HK-2 (cell line): ENCODE results near the gene WWC2.

Experiments
- DNase-seq: peaks from one replicate; pipeline ENCODE4 v3.0.0-alpha.2; 2018; ENCODE audit not compliant: unreplicated experiment

Gene WWC2

GRCh38 chr4:183098723-183099536, at the start of gene WWC2:
TSS of gene WWC2 (plus strand) at chr4:183099257. CDS start at chr4:183099492, 235 bp downstream.
- peak; percentile 96 for DNase-seq

GRCh38 chr4:183053681-183054080, 45.4 kb upstream of the WWC2 start:
- DNase-seq, result no peak

GRCh38 chr4:183057255-183057654, 41.8 kb upstream of the WWC2 start:
- DNase-seq, result no peak

GRCh38 chr4:183059797-183060196, 39.3 kb upstream of the WWC2 start:
- DNase-seq, result no peak

GRCh38 chr4:183068502-183068901, 30.6 kb upstream of the WWC2 start:
- no peak for DNase-seq

- no peak for DNase-seq
Measured at GRCh38 chr4:183071222-183071621, 27.8 kb upstream of the WWC2 start.

GRCh38 chr4:183072176-183072575, 26.9 kb upstream of the WWC2 start:
- no peak for DNase-seq

GRCh38 chr4:183073838-183074145, 25.3 kb upstream of the WWC2 start:
- DNase-seq, result no peak

- DNase-seq, result no peak
Measured at GRCh38 chr4:183074288-183074990, 24.6 kb upstream of the WWC2 start.

- DNase-seq, result no peak
Measured at GRCh38 chr4:183078634-183079033, 20.4 kb upstream of the WWC2 start.

- DNase-seq, result no peak
Measured at GRCh38 chr4:183080372-183081115, 18.5 kb upstream of the WWC2 start.

- no peak for DNase-seq
Measured at GRCh38 chr4:183081116-183081469, 18.0 kb upstream of the WWC2 start.

GRCh38 chr4:183082053-183082452, 17.0 kb upstream of the WWC2 start:
- no peak for DNase-seq

- DNase-seq, result no peak
Measured at GRCh38 chr4:183094393-183095198, 4.5 kb upstream of the WWC2 start.

GRCh38 chr4:183095199-183095512, 3.9 kb upstream of the WWC2 start:
- no peak for DNase-seq

- no peak for DNase-seq
Measured at GRCh38 chr4:183096276-183096965, 2.6 kb upstream of the WWC2 start.

- no peak for DNase-seq
Measured at GRCh38 chr4:183097231-183098018, 1.6 kb upstream of the WWC2 start.

GRCh38 chr4:183098019-183098722, 886 bp upstream of the WWC2 start:
- DNase-seq, result no peak

- DNase-seq, result peak; percentile 73
Measured at GRCh38 chr4:183099537-183100297, 660 bp downstream of the WWC2 start.

- DNase-seq, result no peak
Measured at GRCh38 chr4:183100298-183100599, 1.2 kb downstream of the WWC2 start.
